Gastroesophageal sphincter (tissue), 3 donors: ENCODE results near the gene CSNK1G1.

ENCODE experiments used
- CTCF ChIP-seq, 4 experiments: fragments of 200-600 bp in 2 of 4; fragments of 450-650 bp in 2 of 4; sonication (generic) in 1 of 4; IDR thresholded peaks; one replicate each; pipeline ENCODE4 v1.5.1; 2017 to 2019; ENCODE audit warnings: antibody characterized with exemption in 4 of 4, mild to moderate bottlenecking in 2 of 4, moderate library complexity in 2 of 4
- POLR2A ChIP-seq, 2 donors: fragments of 450-650 bp; IDR thresholded peaks; one replicate each; pipeline ENCODE4 v1.6.1; 2017; ENCODE audit warnings: antibody characterized with exemption in 2 of 2, mild to moderate bottlenecking in 2 of 2, moderate library complexity in 1 of 2
- POLR2AphosphoS5 ChIP-seq: sonication (generic); formaldehyde crosslinking; IDR thresholded peaks from one replicate; pipeline ENCODE4 v1.6.1; 2017; ENCODE audit warnings: antibody characterized with exemption

- TF ChIP-seq CTCF (IDR thresholded peaks at IDR 0.05), result no peak
- TF ChIP-seq POLR2A (IDR thresholded peaks at IDR 0.05), result no peak
- no peak for TF ChIP-seq POLR2AphosphoS5
These were observed 4.7 kb downstream of the CSNK1G1 start for GRCh38 chr15:64351265-64351664.
